IMR-90 (cell line): Measurements from ENCODE around the gene OXNAD1. TPM values are rescaled to one million over a fixed set of nuclear protein-coding genes. Genes with fewer than 3 reads are reported as not detected.

ENCODE experiments used
- ATAC-seq: fragments of 200-7000 bp; cut with Tn5 transposase; 2 replicates; pipeline ENCODE4 v1.9.1; 2020; ENCODE audit warnings: low read depth, mild to moderate bottlenecking, moderate library complexity
- BruUV-seq: library from RNA; stranded (reverse); fragments of 400-500 nt; replicated peaks from 2 replicates; lab custom pipeline; 2021; lab: Mats Ljungman, UMichigan
- CTCF ChIA-PET: fragments of 300-600 bp; formaldehyde crosslinking; extraction: SDS; loops from one replicate; lab custom pipeline; 2021; ENCODE audit warnings: antibody characterized with exemption; lab: Yijun Ruan, JAX
- POLR2A ChIA-PET: fragments of 300-600 bp; sonication (Branson Sonifier 250); formaldehyde crosslinking; loops from one replicate; lab custom pipeline; 2022; ENCODE audit warnings: antibody characterized with exemption; ENCODE audit not compliant: unreplicated experiment; lab: Charles Lee
- DNase-seq: peaks from one replicate; pipeline ENCODE4 v3.0.0; 2013
- H2AFZ ChIP-seq: replicated peaks from 2 replicates; pipeline ENCODE3; 2013; ENCODE audit warnings: low read length, mild to moderate bottlenecking; ENCODE audit not compliant: poor library complexity
- H2AK5ac ChIP-seq: 2 replicates; pipeline ENCODE4 v1.6.1; 2013; ENCODE audit warnings: low read depth, low read length, inconsistent platforms
- H2AK9ac ChIP-seq: replicated peaks from 2 replicates; pipeline ENCODE3; 2013; ENCODE audit warnings: mild to moderate bottlenecking, low read depth, low read length, moderate library complexity; ENCODE audit not compliant: poor library complexity
- H2BK120ac ChIP-seq: 2 replicates; pipeline ENCODE4 v1.6.1; 2013; ENCODE audit warnings: low read depth, low read length, inconsistent platforms
- H2BK15ac ChIP-seq: 3 replicates; pipeline ENCODE4 v1.6.1; 2013; ENCODE audit warnings: low read depth, low read length, inconsistent platforms
- H2BK20ac ChIP-seq: 2 replicates; pipeline ENCODE4 v1.6.1; 2013; ENCODE audit warnings: low read depth, mild to moderate bottlenecking, inconsistent platforms, low read length, moderate library complexity
- H2BK5ac ChIP-seq: 2 replicates; pipeline ENCODE4 v1.6.1; 2013; ENCODE audit warnings: mild to moderate bottlenecking, low read depth, low read length, inconsistent platforms; ENCODE audit not compliant: poor library complexity, severe bottlenecking
- H3K14ac ChIP-seq: replicated peaks from 2 replicates; pipeline ENCODE4 v1.6.1; 2013; ENCODE audit warnings: low read depth, low read length, inconsistent platforms
- H3K18ac ChIP-seq: 2 replicates; pipeline ENCODE4 v1.6.1; 2013; ENCODE audit warnings: low read depth, low read length, control low read depth
- H3K23ac ChIP-seq: 2 replicates; pipeline ENCODE4 v1.6.1; 2013; ENCODE audit warnings: low read depth, low read length, inconsistent platforms
- H3K27ac ChIP-seq: 2 replicates; pipeline ENCODE4 v1.5.1; 2013; ENCODE audit warnings: mild to moderate bottlenecking, control low read depth, low read length; ENCODE audit not compliant: insufficient read depth
- H3K27me3 ChIP-seq: 2 replicates; pipeline ENCODE4 v1.6.1; 2013; ENCODE audit warnings: low read length; ENCODE audit not compliant: control insufficient read depth, insufficient read depth
- H3K36me3 ChIP-seq: 2 replicates; pipeline ENCODE4 v1.6.1; 2013; ENCODE audit warnings: low read length, mixed read lengths; ENCODE audit not compliant: control insufficient read depth, insufficient read depth
- H3K4ac ChIP-seq: 2 replicates; pipeline ENCODE4 v1.6.1; 2013; ENCODE audit warnings: low read depth, low read length, inconsistent platforms
- H3K4me1 ChIP-seq: 2 replicates; pipeline ENCODE4 v1.6.1; 2013; ENCODE audit warnings: low read length, mixed read lengths; ENCODE audit not compliant: control insufficient read depth, insufficient read depth
- H3K4me2 ChIP-seq: 2 replicates; pipeline ENCODE4 v1.6.1; 2013; ENCODE audit warnings: low read depth, mild to moderate bottlenecking, control low read depth, low read length, moderate library complexity
- H3K4me3 ChIP-seq: 2 replicates; pipeline ENCODE4 v1.5.1; 2013; ENCODE audit warnings: low read depth, mild to moderate bottlenecking, control low read depth, low read length, moderate library complexity; ENCODE audit not compliant: insufficient read depth
- H3K56ac ChIP-seq: 2 replicates; pipeline ENCODE4 v1.6.1; 2013; ENCODE audit warnings: low read length, inconsistent platforms; ENCODE audit not compliant: insufficient read depth; ENCODE audit errors: extremely low read depth
- H3K79me1 ChIP-seq, 2 experiments: 2 replicates each; pipeline ENCODE4 v1.6.1; 2013; ENCODE audit warnings: low read length in 2 of 2, inconsistent platforms in 1 of 2, low read depth in 1 of 2
- H3K9ac ChIP-seq: 2 replicates; pipeline ENCODE4 v1.6.1; 2013; ENCODE audit warnings: low read depth, low read length, control low read depth
- H3K9me1 ChIP-seq: 2 replicates; pipeline ENCODE4 v1.6.1; 2013; ENCODE audit warnings: low read length, inconsistent platforms; ENCODE audit not compliant: insufficient read depth
- H3K9me3 ChIP-seq: 2 replicates; pipeline ENCODE4 v1.6.1; 2013; ENCODE audit warnings: low read length; ENCODE audit not compliant: control insufficient read depth, insufficient read depth
- H4K20me1 ChIP-seq: 2 replicates; pipeline ENCODE4 v1.6.1; 2013; ENCODE audit warnings: low read length, inconsistent platforms; ENCODE audit not compliant: insufficient read depth
- H4K5ac ChIP-seq: 2 replicates; pipeline ENCODE4 v1.6.1; 2013; ENCODE audit warnings: mild to moderate bottlenecking, low read depth, low read length, control low read depth
- H4K8ac ChIP-seq, 2 experiments: 2 replicates each; pipeline ENCODE4 v1.6.1; 2013; ENCODE audit warnings: low read depth in 2 of 2, low read length in 2 of 2, control low read depth in 1 of 2, inconsistent platforms in 1 of 2
- H4K91ac ChIP-seq: 2 replicates; pipeline ENCODE4 v1.6.1; 2013; ENCODE audit warnings: low read depth, low read length, inconsistent platforms; ENCODE audit not compliant: insufficient read depth
- BHLHE40 ChIP-seq: fragments of 150-350 bp; IDR thresholded peaks from 2 replicates; pipeline ENCODE4 v1.6.1; 2016; ENCODE audit warnings: mild to moderate bottlenecking, low read depth, low read length
- CEBPB ChIP-seq: IDR thresholded peaks from 2 replicates; pipeline ENCODE4 v1.6.1; 2012; ENCODE audit warnings: low read depth, low read length, improper control_type of control experiment
- CHD1 ChIP-seq: IDR thresholded peaks from 2 replicates; pipeline ENCODE4 v1.6.1; 2012; ENCODE audit warnings: low read depth, low read length, improper control_type of control experiment
- CTCF ChIP-seq: conservative IDR thresholded peaks from 2 replicates; pipeline ENCODE4 v1.5.1; 2012; ENCODE audit warnings: mild to moderate bottlenecking, low read depth, low read length, improper control_type of control experiment
- ELK1 ChIP-seq: fragments of 150-350 bp; IDR thresholded peaks from 2 replicates; pipeline ENCODE4 v1.6.1; 2016; ENCODE audit warnings: low read depth, mild to moderate bottlenecking, low read length, moderate library complexity, borderline replicate concordance
- FOS ChIP-seq: fragments of 150-350 bp; IDR thresholded peaks from 2 replicates; pipeline ENCODE4 v1.6.1; 2016; ENCODE audit warnings: low read depth, low read length
- MAFK ChIP-seq: IDR thresholded peaks from 2 replicates; pipeline ENCODE4 v1.6.1; 2012; ENCODE audit warnings: low read depth, low read length, improper control_type of control experiment
- MAZ ChIP-seq: IDR thresholded peaks from 2 replicates; pipeline ENCODE4 v1.6.1; 2012; ENCODE audit warnings: low read depth, mild to moderate bottlenecking, low read length, improper control_type of control experiment, moderate library complexity, borderline replicate concordance
- MXI1 ChIP-seq: IDR thresholded peaks from 2 replicates; pipeline ENCODE4 v1.6.1; 2012; ENCODE audit warnings: low read depth, mild to moderate bottlenecking, low read length, moderate library complexity, borderline replicate concordance
- NFE2L2 ChIP-seq: fragments of 150-350 bp; IDR thresholded peaks from 2 replicates; pipeline ENCODE4 v1.6.1; 2016; ENCODE audit warnings: low read depth, mild to moderate bottlenecking, low read length
- POLR2A ChIP-seq: IDR thresholded peaks from 2 replicates; pipeline ENCODE4 v1.6.1; 2012; ENCODE audit warnings: mild to moderate bottlenecking, low read depth, low read length
- RAD21 ChIP-seq: IDR thresholded peaks from 2 replicates; pipeline ENCODE4 v1.6.1; 2012; ENCODE audit warnings: low read length, improper control_type of control experiment
- RCOR1 ChIP-seq: IDR thresholded peaks from 2 replicates; pipeline ENCODE4 v1.6.1; 2012; ENCODE audit warnings: mild to moderate bottlenecking, low read length, improper control_type of control experiment; ENCODE audit not compliant: insufficient replicate concordance
- RFX5 ChIP-seq: IDR thresholded peaks from 2 replicates; pipeline ENCODE4 v1.8.0; 2012; ENCODE audit warnings: low read depth, mild to moderate bottlenecking, low read length, moderate library complexity
- SMC3 ChIP-seq: fragments of 150-350 bp; IDR thresholded peaks from 2 replicates; pipeline ENCODE4 v1.6.1; 2016; ENCODE audit warnings: low read depth, mild to moderate bottlenecking, antibody characterized with exemption, low read length, moderate library complexity
- USF2 ChIP-seq: fragments of 150-350 bp; IDR thresholded peaks from 2 replicates; pipeline ENCODE4 v1.6.1; 2017; ENCODE audit warnings: mild to moderate bottlenecking, antibody characterized with exemption, low read length, low read depth
- WGBS, 2 experiments: methylation state at CpG; one replicate each; pipeline versions ENCODE4 v1.1.5 to v1.1.7; 2013; ENCODE audit warnings: missing lambda C conversion rate in 2 of 2; ENCODE audit not compliant: insufficient read length in 1 of 2; ENCODE audit errors: extremely low coverage in 2 of 2; 5-methylcytosine and 5-hydroxymethylcytosine counted together
- dilution Hi-C: fragments of 300-500 bp; cut with HindIII; formaldehyde crosslinking; loops from one replicate; pipeline ENCODE4 v1.14.3; 2018; ENCODE audit warnings: low sequenced_read_pairs; ENCODE audit not compliant: unreplicated experiment
- in situ Hi-C: fragments of 300-500 bp; cut with MboI; formaldehyde crosslinking; loops from 3 replicates; pipeline ENCODE4 v1.14.3; 2019; ENCODE audit warnings: low sequenced_read_pairs, inconsistent platforms, mixed read lengths
- intact Hi-C: fragments of 100-400 bp; cut with micrococcal nuclease; formaldehyde crosslinking; loops from 2 replicates; pipeline ENCODE4 v1.10.0; 2022
- polyA plus RNA-seq, 3 experiments: library from polyadenylated mRNA; depleted of rRNA; stranded (reverse); fragments of >200 nt; gene quantifications; 2 replicates each; pipeline ENCODE4 v1.2.3, GENCODE V29; 2012; ENCODE audit warnings: low replicate concordance in 1 of 3
- total RNA-seq: library from RNA; depleted of rRNA; stranded (reverse); fragments of >200 nt; gene quantifications from 2 replicates; pipeline ENCODE4 v1.2.3, GENCODE V29; 2012

The OXNAD1 gene
- total and polyA plus RNA-seq, 2 of the 4 experiments (the other 2 are of a cell fraction): 6.2 to 11.3 TPM

- BruUV-seq: no TSS peak
- H3K27ac ChIP-seq: no peak overlapping the region
- H4K91ac ChIP-seq: no peak overlapping the region
- dilution Hi-C loops: no loop called here
- TF ChIP-seq ELK1: no peak
- no peak for TF ChIP-seq FOS
- TF ChIP-seq RCOR1: no peak
- no peak for TF ChIP-seq RAD21
- TF ChIP-seq POLR2A: no peak
- no peak for TF ChIP-seq NFE2L2
- no peak for TF ChIP-seq RFX5
- no peak for TF ChIP-seq SMC3
- TF ChIP-seq CEBPB: no peak
- no peak for TF ChIP-seq CTCF
- TF ChIP-seq CHD1: no peak
- TF ChIP-seq MAFK: no peak
- no peak for TF ChIP-seq MAZ
- TF ChIP-seq BHLHE40: no peak
- no peak for TF ChIP-seq MXI1
- no peak for TF ChIP-seq USF2
- peaks cover 11% of the 10 kb centered on the region for H3K36me3 ChIP-seq
- no peak overlapping the region for H3K14ac ChIP-seq
- no peak overlapping the region for H2AK9ac ChIP-seq
- no peak overlapping the region for H2BK15ac ChIP-seq
- ATAC-seq: no peak
- no CpG with 5 or more reads among the region's 1 CpG for WGBS, 2 experiments
- peaks cover 2% of the 10 kb centered on the region for H3K4me1 ChIP-seq
- no peak overlapping the region for H3K4ac ChIP-seq
- H3K9me1 ChIP-seq: peaks cover 6% of the 10 kb centered on the region; the same call in 1 of the 2 replicates
- no peak for DNase-seq
- no peak overlapping the region for H3K4me3 ChIP-seq
- no peak overlapping the region for H2BK120ac ChIP-seq
- no peaks in the 10 kb centered on the region for H3K27me3 ChIP-seq
- no peak overlapping the region for H3K9ac ChIP-seq
- no peak overlapping the region for H4K8ac ChIP-seq
- in situ Hi-C loops: no loop called here
- no peak overlapping the region for H2BK5ac ChIP-seq
- H4K20me1 ChIP-seq: peaks cover 19% of the 10 kb centered on the region
- intact Hi-C loops: no loop called here
- no peak overlapping the region for H2AFZ ChIP-seq
- H3K23ac ChIP-seq: no peak overlapping the region
- POLR2A ChIA-PET: no interaction called here
- H4K5ac ChIP-seq: no peak overlapping the region
- H3K9me3 ChIP-seq: no peaks in the 10 kb centered on the region
- no peak overlapping the region for H2BK20ac ChIP-seq
- H2AK5ac ChIP-seq: no peak overlapping the region
- H3K4me2 ChIP-seq: no peak overlapping the region
- H3K79me1 ChIP-seq: peaks cover 10 to 19% of the 10 kb centered on the region in 2 experiments; a peak in 3 of 4 replicates
- no peak overlapping the region for H3K18ac ChIP-seq
- CTCF ChIA-PET: interaction anchor here (0.5 kb wide), 1 partner anchor 52 kb away, joined by 3 read pairs; no protein-coding TSS in a partner anchor
- H3K56ac ChIP-seq: no peak overlapping the region
Observed at GRCh38 chr3:16343101-16343500, 78.1 kb downstream of the OXNAD1 start.
